ENCODE measurements around the gene PFN2.

The PFN2 gene

DNA sequence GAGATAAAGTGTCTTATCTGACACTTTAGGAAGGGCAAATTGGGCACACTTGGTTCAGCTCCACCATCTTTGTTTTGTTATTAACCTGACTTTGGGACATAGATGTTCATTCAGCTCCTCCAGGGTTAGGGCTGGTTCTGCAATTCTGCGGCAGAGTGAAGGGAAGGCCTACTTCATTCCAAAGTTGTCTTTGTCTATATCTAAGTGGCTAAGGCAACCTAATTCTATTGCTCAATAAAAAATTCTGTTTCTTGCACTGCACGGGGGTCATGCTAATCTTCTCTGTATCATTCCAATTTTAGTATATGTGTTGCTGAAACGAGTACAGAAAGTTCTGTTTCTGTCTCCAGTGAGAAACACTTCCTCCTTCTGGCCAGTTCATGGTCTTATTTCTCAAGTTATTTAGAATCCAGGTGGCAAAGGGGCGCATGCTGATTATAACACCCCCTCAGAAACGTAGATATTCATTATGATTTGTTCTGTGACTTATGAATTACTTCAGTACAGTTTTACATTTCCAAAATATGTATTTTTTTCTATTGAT is 53.5 kb downstream of the PFN2 start:
- no peak for DNase-seq (ENCODE audit: low read depth, low spot score)

All from smooth muscle cell of the brain vasculature (primary cell).